ENCODE measurements around the gene IL24. TPM values are rescaled to one million over a fixed set of nuclear protein-coding genes. Genes with fewer than 3 reads are reported as not detected.

IL24 gene
- total RNA-seq, 1 donor from 2014 or later, result not detected

- no peaks in the 10 kb centered on the region for H3K27me3 Mint-ChIP-seq (ENCODE audit: low read depth)
- no peaks in the 10 kb centered on the region for H3K36me3 Mint-ChIP-seq (ENCODE audit: low read depth)
- no peak overlapping the region for H3K4me3 Mint-ChIP-seq (ENCODE audit: unreplicated experiment)
- H3K9me3 Mint-ChIP-seq (ENCODE audit: low read depth), result no peaks in the 10 kb centered on the region
- no peak overlapping the region for H3K27ac Mint-ChIP-seq (ENCODE audit: unreplicated experiment)
- no peaks in the 10 kb centered on the region for H3K4me1 Mint-ChIP-seq (ENCODE audit: low read depth)
- TF ChIP-seq, protein P1, sequence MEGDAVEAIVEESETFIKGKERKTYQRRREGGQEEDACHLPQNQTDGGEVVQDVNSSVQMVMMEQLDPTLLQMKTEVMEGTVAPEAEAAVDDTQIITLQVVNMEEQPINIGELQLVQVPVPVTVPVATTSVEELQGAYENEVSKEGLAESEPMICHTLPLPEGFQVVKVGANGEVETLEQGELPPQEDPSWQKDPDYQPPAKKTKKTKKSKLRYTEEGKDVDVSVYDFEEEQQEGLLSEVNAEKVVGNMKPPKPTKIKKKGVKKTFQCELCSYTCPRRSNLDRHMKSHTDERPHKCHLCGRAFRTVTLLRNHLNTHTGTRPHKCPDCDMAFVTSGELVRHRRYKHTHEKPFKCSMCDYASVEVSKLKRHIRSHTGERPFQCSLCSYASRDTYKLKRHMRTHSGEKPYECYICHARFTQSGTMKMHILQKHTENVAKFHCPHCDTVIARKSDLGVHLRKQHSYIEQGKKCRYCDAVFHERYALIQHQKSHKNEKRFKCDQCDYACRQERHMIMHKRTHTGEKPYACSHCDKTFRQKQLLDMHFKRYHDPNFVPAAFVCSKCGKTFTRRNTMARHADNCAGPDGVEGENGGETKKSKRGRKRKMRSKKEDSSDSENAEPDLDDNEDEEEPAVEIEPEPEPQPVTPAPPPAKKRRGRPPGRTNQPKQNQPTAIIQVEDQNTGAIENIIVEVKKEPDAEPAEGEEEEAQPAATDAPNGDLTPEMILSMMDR (IDR thresholded peaks at IDR 0.05), result no peak
- no peak for DNase-seq (ENCODE audit: low spot score)
These were observed 32.3 kb downstream of the IL24 start for GRCh38 chr1:206929524-206929923.

DNA sequence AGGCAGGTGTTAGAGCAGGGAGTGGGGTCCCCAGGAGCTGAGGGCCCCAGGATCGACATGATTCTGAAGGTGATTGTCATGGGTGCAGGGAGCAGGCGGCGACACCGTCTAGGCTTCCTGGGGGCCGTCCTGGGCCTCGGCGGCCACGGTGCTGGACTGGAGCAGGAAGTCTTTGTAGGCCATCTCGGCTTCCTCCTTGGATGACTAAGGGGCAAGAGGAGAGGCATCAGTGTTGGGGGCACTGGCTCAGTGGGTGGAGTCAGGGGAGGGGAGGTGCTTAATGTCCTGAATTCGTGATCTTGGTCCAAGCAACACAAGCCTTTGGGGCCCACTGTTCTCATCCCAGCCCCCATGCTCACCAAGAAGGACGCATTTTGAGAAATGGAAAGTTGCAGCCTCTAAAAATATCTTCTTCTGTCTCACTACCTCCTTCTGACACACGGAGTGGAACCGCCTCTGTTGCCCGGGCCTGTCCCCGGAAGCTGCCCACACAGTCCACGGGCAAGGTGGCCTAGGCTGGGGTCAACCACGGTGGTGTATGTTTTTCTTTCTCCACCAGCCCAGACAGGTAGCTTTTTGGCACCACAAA is 33.1 kb downstream of the IL24 start:
- Mint-ChIP-seq H3K4me3 (ENCODE audit: unreplicated experiment) (no peak overlapping the region), H3K27me3 (ENCODE audit: low read depth) (no peaks in the 10 kb centered on the region), H3K27ac (ENCODE audit: unreplicated experiment) (no peak overlapping the region), H3K9me3 (ENCODE audit: low read depth) (no peaks in the 10 kb centered on the region), H3K4me1 (ENCODE audit: low read depth) (no peaks in the 10 kb centered on the region), H3K36me3 (ENCODE audit: low read depth) (no peaks in the 10 kb centered on the region)
- TF ChIP-seq, protein P1 (IDR thresholded peaks at IDR 0.05), result no peak
- no peak for DNase-seq (ENCODE audit: low spot score)

- TF ChIP-seq, protein P1 (IDR thresholded peaks at IDR 0.05), result peak; percentile 17
- no peaks in the 10 kb centered on the region for H3K4me1 Mint-ChIP-seq (ENCODE audit: low read depth)
- H3K36me3 Mint-ChIP-seq (ENCODE audit: low read depth), result no peaks in the 10 kb centered on the region
- no peak overlapping the region for H3K4me3 Mint-ChIP-seq (ENCODE audit: unreplicated experiment)
- H3K27ac Mint-ChIP-seq (ENCODE audit: unreplicated experiment), result no peak overlapping the region
- no peaks in the 10 kb centered on the region for H3K27me3 Mint-ChIP-seq (ENCODE audit: low read depth)
- no peaks in the 10 kb centered on the region for H3K9me3 Mint-ChIP-seq (ENCODE audit: low read depth)
- no peak for DNase-seq (ENCODE audit: low spot score)
These were observed 34.5 kb downstream of the IL24 start for GRCh38 chr1:206931709-206932108.

DNA sequence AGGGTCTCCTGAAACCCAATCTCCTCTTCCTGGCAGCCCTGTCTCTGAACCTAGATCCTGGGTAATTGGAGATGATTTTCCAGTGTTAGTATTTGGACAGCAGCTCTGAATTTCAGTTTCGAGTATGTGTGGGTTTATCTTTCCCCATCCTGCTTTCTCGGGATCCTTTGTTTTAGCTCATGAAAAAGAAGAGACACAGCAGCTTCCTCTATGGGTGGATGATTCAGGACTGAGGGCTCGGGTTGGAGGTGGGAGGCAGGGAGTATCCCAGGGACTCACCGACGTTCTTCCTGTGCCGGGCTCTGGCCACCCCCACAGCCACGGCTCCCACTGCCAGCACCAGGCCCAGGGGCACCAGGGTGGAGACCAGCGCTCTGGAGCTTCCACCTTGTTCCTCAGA is 34.9 kb downstream of the IL24 start:
- H3K36me3 Mint-ChIP-seq (ENCODE audit: low read depth), result no peaks in the 10 kb centered on the region
- no peak overlapping the region for H3K27ac Mint-ChIP-seq (ENCODE audit: unreplicated experiment)
- H3K27me3 Mint-ChIP-seq (ENCODE audit: low read depth), result peaks cover 3% of the 10 kb centered on the region
- no peaks in the 10 kb centered on the region for H3K9me3 Mint-ChIP-seq (ENCODE audit: low read depth)
- no peaks in the 10 kb centered on the region for H3K4me1 Mint-ChIP-seq (ENCODE audit: low read depth)
- no peak for DNase-seq (ENCODE audit: low spot score)
- TF ChIP-seq, protein P1 (IDR thresholded peaks at IDR 0.05), result no peak
- H3K4me3 Mint-ChIP-seq (ENCODE audit: unreplicated experiment), result no peak overlapping the region

- H3K4me3 Mint-ChIP-seq (ENCODE audit: unreplicated experiment), result no peak overlapping the region
- no peaks in the 10 kb centered on the region for H3K9me3 Mint-ChIP-seq (ENCODE audit: low read depth)
- H3K36me3 Mint-ChIP-seq (ENCODE audit: low read depth), result no peaks in the 10 kb centered on the region
- peaks cover 4% of the 10 kb centered on the region for H3K27me3 Mint-ChIP-seq (ENCODE audit: low read depth)
- TF ChIP-seq, protein P1 (IDR thresholded peaks at IDR 0.05), result peak; percentile 64
- H3K27ac Mint-ChIP-seq (ENCODE audit: unreplicated experiment), result no peak overlapping the region
- no peaks in the 10 kb centered on the region for H3K4me1 Mint-ChIP-seq (ENCODE audit: low read depth)
- no peak for DNase-seq (ENCODE audit: low spot score)
These were observed 36.2 kb downstream of the IL24 start for GRCh38 chr1:206933333-206933945.
